ENCODE results near the gene ATP6V1B1. TPM values are rescaled to one million over a fixed set of nuclear protein-coding genes. Genes with fewer than 3 reads are reported as not detected.

ATP6V1B1 gene
- total and polyA plus RNA-seq, 5 experiments from 2014 or later: not detected

- Mint-ChIP-seq H3K4me3 (no peak overlapping the region), H3K27ac (no peak overlapping the region), H3K36me3 (no peaks in the 10 kb centered on the region), H3K27me3 (peaks cover 1 to 39% (median 18%) of the 10 kb centered on the region in 5 donors), H3K9me3 (no peaks in the 10 kb centered on the region), H3K4me1 (peaks cover 0 to 4% (median 0%) of the 10 kb centered on the region in 4 donors)
- peak in 1 of 10 donors; percentile 9 for DNase-seq
- ATAC-seq: no peak
- POLR2A ChIA-PET: no interaction called here
Measured at GRCh38 chr2:70936165-70936978, 672 bp downstream of the ATP6V1B1 start.

GRCh38 chr2:70936979-70937811, 1.5 kb downstream of the ATP6V1B1 start:
- Mint-ChIP-seq H3K27ac (no peak overlapping the region), H3K4me3 (no peak overlapping the region), H3K36me3 (no peaks in the 10 kb centered on the region), H3K27me3 (peaks cover 3 to 36% (median 20%) of the 10 kb centered on the region in 5 donors), H3K4me1 (peaks cover 0 to 4% (median 0%) of the 10 kb centered on the region in 4 donors), H3K9me3 (no peaks in the 10 kb centered on the region)
- DNase-seq (peak in 1 of 10 donors; percentile 3), ATAC-seq (no peak)
- POLR2A ChIA-PET: no interaction called here

- no peak overlapping the region for H3K27ac Mint-ChIP-seq
- DNase-seq (peak in 1 of 10 donors; percentile 13), ATAC-seq (no peak)
- H3K4me3 Mint-ChIP-seq: no peak overlapping the region
- no peaks in the 10 kb centered on the region for H3K9me3 Mint-ChIP-seq
- H3K4me1 Mint-ChIP-seq: peaks cover 0 to 4% (median 0%) of the 10 kb centered on the region in 4 donors
- no peaks in the 10 kb centered on the region for H3K36me3 Mint-ChIP-seq
- peaks cover 3 to 35% (median 19%) of the 10 kb centered on the region in 5 donors for H3K27me3 Mint-ChIP-seq
- POLR2A ChIA-PET: no interaction called here
Measured at GRCh38 chr2:70937866-70938585, 2.3 kb downstream of the ATP6V1B1 start.

GRCh38 chr2:70938586-70938950, 2.9 kb downstream of the ATP6V1B1 start:
- H3K36me3 Mint-ChIP-seq: no peaks in the 10 kb centered on the region
- POLR2A ChIA-PET: no interaction called here
- H3K4me1 Mint-ChIP-seq: peaks cover 0 to 2% (median 0%) of the 10 kb centered on the region in 4 donors
- ATAC-seq: no peak
- H3K27ac Mint-ChIP-seq: no peak overlapping the region
- H3K9me3 Mint-ChIP-seq: no peaks in the 10 kb centered on the region
- no peak for DNase-seq
- H3K4me3 Mint-ChIP-seq: no peak overlapping the region
- peaks cover 3 to 37% (median 19%) of the 10 kb centered on the region in 5 donors for H3K27me3 Mint-ChIP-seq

- DNase-seq: peak in 1 of 10 donors; percentile 6
Measured at GRCh38 chr2:70939001-70939838, 3.5 kb downstream of the ATP6V1B1 start.

GRCh38 chr2:70939839-70940580, 4.3 kb downstream of the ATP6V1B1 start:
- DNase-seq (no peak), ATAC-seq (no peak)
- POLR2A ChIA-PET: no interaction called here
- no peaks in the 10 kb centered on the region for H3K9me3 Mint-ChIP-seq
- no peak overlapping the region for H3K27ac Mint-ChIP-seq
- H3K4me1 Mint-ChIP-seq: peaks cover 0 to 2% (median 0%) of the 10 kb centered on the region in 4 donors
- H3K27me3 Mint-ChIP-seq: peaks cover 3 to 49% (median 21%) of the 10 kb centered on the region in 5 donors
- no peaks in the 10 kb centered on the region for H3K36me3 Mint-ChIP-seq
- no peak overlapping the region for H3K4me3 Mint-ChIP-seq

More at GRCh38 chr2:70939001-70939838, 3.5 kb downstream of the ATP6V1B1 start:
- Mint-ChIP-seq H3K4me1 (peaks cover 0 to 2% (median 0%) of the 10 kb centered on the region in 4 donors), H3K9me3 (no peaks in the 10 kb centered on the region), H3K36me3 (no peaks in the 10 kb centered on the region), H3K27me3 (peaks cover 3 to 44% (median 22%) of the 10 kb centered on the region in 5 donors), H3K4me3 (no peak overlapping the region), H3K27ac (no peak overlapping the region)
- ATAC-seq: no peak
- POLR2A ChIA-PET: no interaction called here

GRCh38 chr2:70941186-70941585, 5.5 kb downstream of the ATP6V1B1 start:
- Mint-ChIP-seq H3K27me3 (peaks cover 2 to 50% (median 16%) of the 10 kb centered on the region in 5 donors), H3K4me1 (peaks cover 0 to 2% (median 0%) of the 10 kb centered on the region in 4 donors), H3K9me3 (no peaks in the 10 kb centered on the region), H3K36me3 (no peaks in the 10 kb centered on the region), H3K27ac (no peak overlapping the region), H3K4me3 (no peak overlapping the region)
- no peak for DNase-seq
- POLR2A ChIA-PET: no interaction called here
- no peak for ATAC-seq

- no peak overlapping the region for H3K27ac Mint-ChIP-seq
Measured at GRCh38 chr2:70941701-70942100, 6.0 kb downstream of the ATP6V1B1 start.

GRCh38 chr2:70942396-70943204, 6.9 kb downstream of the ATP6V1B1 start:
- DNase-seq (no peak), ATAC-seq (no peak)
- Mint-ChIP-seq H3K9me3 (no peaks in the 10 kb centered on the region), H3K27ac (peak overlapping the region in 1 of 10 donors; percentile 33), H3K27me3 (peaks cover 5 to 60% (median 16%) of the 10 kb centered on the region in 5 donors), H3K4me3 (no peak overlapping the region), H3K36me3 (no peaks in the 10 kb centered on the region), H3K4me1 (peaks cover 5 to 10% (median 8%) of the 10 kb centered on the region in 4 donors)
- POLR2A ChIA-PET: no interaction called here

More at GRCh38 chr2:70941701-70942100, 6.0 kb downstream of the ATP6V1B1 start:
- ATAC-seq (no peak), DNase-seq (no peak)
- POLR2A ChIA-PET: no interaction called here
- Mint-ChIP-seq H3K4me3 (no peak overlapping the region), H3K27me3 (peaks cover 3 to 55% (median 16%) of the 10 kb centered on the region in 5 donors), H3K9me3 (no peaks in the 10 kb centered on the region), H3K4me1 (peaks cover 0 to 4% (median 2%) of the 10 kb centered on the region in 4 donors), H3K36me3 (no peaks in the 10 kb centered on the region)

- Mint-ChIP-seq H3K4me1 (peaks cover 10 to 17% (median 15%) of the 10 kb centered on the region in 4 donors), H3K9me3 (no peaks in the 10 kb centered on the region), H3K27me3 (peaks cover 10 to 60% (median 23%) of the 10 kb centered on the region in 5 donors), H3K4me3 (no peak overlapping the region), H3K27ac (no peak overlapping the region), H3K36me3 (no peaks in the 10 kb centered on the region)
- POLR2A ChIA-PET: no interaction called here
- DNase-seq: no peak
- no peak for ATAC-seq
Measured at GRCh38 chr2:70943205-70943871, 7.6 kb downstream of the ATP6V1B1 start.
